Tibial nerve (tissue), 4 donors: ENCODE data around the gene NT5C3A.

Source experiments
- CTCF ChIP-seq, 5 experiments: fragments of 200-600 bp in 3 of 5; fragments of 450-650 bp in 2 of 5; sonication (generic) in 3 of 5; IDR thresholded peaks; one replicate each; pipeline ENCODE4 v1.5.1; 2016 to 2019; ENCODE audit warnings: antibody characterized with exemption in 5 of 5, mild to moderate bottlenecking in 3 of 5, moderate library complexity in 2 of 5
- EP300 ChIP-seq, 2 donors: sonication (generic); formaldehyde crosslinking; IDR thresholded peaks; one replicate each; pipeline ENCODE4 v1.6.1; 2017; ENCODE audit warnings: antibody characterized with exemption in 2 of 2, mild to moderate bottlenecking in 1 of 2
- POLR2A ChIP-seq, 2 donors: fragments of 450-650 bp; IDR thresholded peaks; one replicate each; pipeline ENCODE4 v1.6.1; 2017; ENCODE audit warnings: antibody characterized with exemption in 2 of 2, mild to moderate bottlenecking in 2 of 2, moderate library complexity in 2 of 2

DNA sequence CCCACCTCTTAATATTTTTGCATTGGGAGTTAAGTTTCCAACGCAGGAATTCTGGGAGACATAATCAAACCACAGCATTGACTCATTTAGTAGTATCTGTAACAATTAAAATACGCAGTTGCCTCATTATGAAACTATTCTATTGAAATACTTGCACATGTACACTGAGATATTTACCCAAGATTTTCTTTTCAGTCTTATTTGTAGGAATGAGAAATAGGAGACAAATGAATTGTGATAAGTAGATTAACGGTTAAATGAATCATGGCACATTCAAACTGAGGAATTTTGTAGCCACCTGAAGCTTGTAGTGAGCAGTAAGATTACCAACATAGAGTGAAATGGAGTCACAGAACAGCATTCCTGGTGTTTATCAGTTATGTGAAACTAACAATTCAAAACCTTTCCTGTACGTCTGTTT lies 28.5 kb upstream of the NT5C3A start:
- TF ChIP-seq CTCF (IDR thresholded peaks at IDR 0.05) (no peak), EP300 (IDR thresholded peaks at IDR 0.05) (no peak), POLR2A (IDR thresholded peaks at IDR 0.05) (no peak)
